OCI-LY3 (cell line): ENCODE data around the gene ARID1B.

ENCODE experiments used
- CTCF ChIP-seq: fragments of 200-600, 300-600 bp; sonication (generic); IDR thresholded peaks from 2 replicates; pipeline ENCODE4 v1.5.1; 2014; ENCODE audit warnings: antibody characterized with exemption, low read length, low read depth
- EZH2phosphoT487 ChIP-seq: fragments of 200-600 bp; shearing (Covaris generic); IDR thresholded peaks from 2 replicates; pipeline ENCODE4 v1.6.1; 2018; ENCODE audit warnings: antibody characterized with exemption, mixed run types, low read depth

GRCh38 chr6:157055863-157056262, 278.7 kb downstream of the ARID1B start:
- TF ChIP-seq CTCF (no peak), EZH2phosphoT487 (no peak)
